Measurements from ENCODE around the gene PRDM10. TPM values are rescaled to one million over a fixed set of nuclear protein-coding genes. Genes with fewer than 3 reads are reported as not detected.

The PRDM10 gene
- total RNA-seq, 4 donors from 2014 or later = 11.3 to 22.4 (median 15.5) TPM

DNA sequence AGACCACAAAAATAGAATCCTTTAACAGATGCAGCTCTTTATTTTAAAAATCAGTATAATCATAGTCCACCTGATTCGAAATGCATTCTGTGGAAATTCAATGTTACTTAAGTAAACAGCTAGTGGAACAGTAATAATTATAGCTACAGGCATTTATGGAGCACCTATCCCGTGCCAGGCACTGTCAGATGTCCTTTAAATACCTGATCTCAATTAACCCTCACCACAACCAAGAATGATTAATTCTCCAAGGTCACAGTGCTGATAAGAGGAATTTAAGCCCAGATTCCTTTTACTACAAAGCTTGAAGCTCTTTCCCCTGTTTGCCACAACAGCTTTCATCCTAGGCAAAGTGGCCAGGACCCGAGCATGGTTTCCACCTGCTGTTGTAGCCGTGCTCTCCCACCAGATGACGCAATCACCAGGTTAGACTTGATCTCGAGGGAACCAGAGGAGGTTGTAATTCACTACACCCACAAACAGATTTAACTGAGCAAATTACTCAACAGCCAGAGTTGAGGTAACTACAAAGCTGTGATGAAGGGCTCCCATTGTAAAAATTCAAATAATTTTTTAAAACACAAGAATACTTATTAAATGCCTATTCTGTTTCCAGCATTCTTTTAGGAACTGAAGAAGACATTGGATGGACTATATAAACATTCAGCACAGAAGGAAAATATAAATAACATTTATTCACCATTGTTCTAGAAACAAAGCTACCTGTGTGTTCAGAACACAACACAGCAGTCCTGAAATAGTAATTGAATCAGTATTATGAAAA is 10.3 kb downstream of the PRDM10 start:
- WGBS, 2 donors (ENCODE audit: low coverage in 1 of 2) = 28 to 56% methylated on average over 2 to 6 of the region's 6 CpGs
- peak; percentile 58 for DNase-seq
- in situ Hi-C loops (cut with MboI; ENCODE audit: low pct_ligation_motif_present in 1 of 4, low pct_unique_long_range_greater_than_20kb in 1 of 4, low sequenced_read_pairs in 3 of 4) = loop anchor here in 1 of 4 donors (10.0 to 25.0 kb wide), 2 partner anchors 142 to 920 kb away; partner anchors contain the start of gene SNX19
- no peak overlapping the region for H3K4me3 ChIP-seq
- no peaks in the 10 kb centered on the region for H3K27me3 ChIP-seq
- peaks cover 17 to 48% (median 31%) of the 10 kb centered on the region in 4 donors for H3K4me1 ChIP-seq
- TF ChIP-seq, protein P1, sequence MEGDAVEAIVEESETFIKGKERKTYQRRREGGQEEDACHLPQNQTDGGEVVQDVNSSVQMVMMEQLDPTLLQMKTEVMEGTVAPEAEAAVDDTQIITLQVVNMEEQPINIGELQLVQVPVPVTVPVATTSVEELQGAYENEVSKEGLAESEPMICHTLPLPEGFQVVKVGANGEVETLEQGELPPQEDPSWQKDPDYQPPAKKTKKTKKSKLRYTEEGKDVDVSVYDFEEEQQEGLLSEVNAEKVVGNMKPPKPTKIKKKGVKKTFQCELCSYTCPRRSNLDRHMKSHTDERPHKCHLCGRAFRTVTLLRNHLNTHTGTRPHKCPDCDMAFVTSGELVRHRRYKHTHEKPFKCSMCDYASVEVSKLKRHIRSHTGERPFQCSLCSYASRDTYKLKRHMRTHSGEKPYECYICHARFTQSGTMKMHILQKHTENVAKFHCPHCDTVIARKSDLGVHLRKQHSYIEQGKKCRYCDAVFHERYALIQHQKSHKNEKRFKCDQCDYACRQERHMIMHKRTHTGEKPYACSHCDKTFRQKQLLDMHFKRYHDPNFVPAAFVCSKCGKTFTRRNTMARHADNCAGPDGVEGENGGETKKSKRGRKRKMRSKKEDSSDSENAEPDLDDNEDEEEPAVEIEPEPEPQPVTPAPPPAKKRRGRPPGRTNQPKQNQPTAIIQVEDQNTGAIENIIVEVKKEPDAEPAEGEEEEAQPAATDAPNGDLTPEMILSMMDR (IDR thresholded peaks at IDR 0.05) = peak in 3 of 5 experiments; percentile 27 to 42 (median 29)
- no peak for TF ChIP-seq POLR2AphosphoS5 (IDR thresholded peaks at IDR 0.05)
- H3K36me3 ChIP-seq = no peaks in the 10 kb centered on the region
- H3K9me3 ChIP-seq = no peaks in the 10 kb centered on the region
- intact Hi-C loops (cut with DNase I; ENCODE audit: low total_unique reads) = no loop called here
- peak overlapping the region in 1 of 4 donors; percentile 42 for H3K27ac ChIP-seq

GRCh38 chr11:129989149-129989813 is 13.4 kb downstream of the PRDM10 start:
- WGBS, 2 donors (ENCODE audit: low coverage in 1 of 2) = 58 to 83% methylated on average over 2 to 3 of the region's 3 CpGs

GRCh38 chr11:129987950-129988349 is 14.7 kb downstream of the PRDM10 start:
- Histone ChIP-seq H3K36me3 (no peaks in the 10 kb centered on the region), H3K27me3 (no peaks in the 10 kb centered on the region), H3K4me1 (peaks cover 7 to 33% (median 16%) of the 10 kb centered on the region in 4 donors), H3K4me3 (no peak overlapping the region), H3K9me3 (no peaks in the 10 kb centered on the region), H3K27ac (no peak overlapping the region)
- in situ Hi-C loops (cut with MboI; ENCODE audit: low pct_ligation_motif_present in 1 of 4, low pct_unique_long_range_greater_than_20kb in 1 of 4, low sequenced_read_pairs in 3 of 4) = loop anchor here in 1 of 4 donors (25.0 kb wide), 1 partner anchor 924 kb away; the partner anchor contains the start of gene SNX19
- TF ChIP-seq POLR2AphosphoS5 (IDR thresholded peaks at IDR 0.05) = no peak
- TF ChIP-seq EP300 (IDR thresholded peaks at IDR 0.05; ENCODE audit: low read depth) = no peak
- TF ChIP-seq POLR2A (IDR thresholded peaks at IDR 0.05) = no peak
- TF ChIP-seq, protein P1 (IDR thresholded peaks at IDR 0.05) = no peak
- DNase-seq = no peak
- intact Hi-C loops (cut with DNase I; ENCODE audit: low total_unique reads) = no loop called here
- WGBS, 2 donors (ENCODE audit: low coverage in 1 of 2) = 94 to 100% methylated on average over 3 of the region's 3 CpGs

More at GRCh38 chr11:129989149-129989813, 13.4 kb downstream of the PRDM10 start:
- H3K27ac ChIP-seq = peak overlapping the region; percentile 27 to 61 (median 40)
- H3K4me1 ChIP-seq = peaks cover 7 to 34% (median 17%) of the 10 kb centered on the region in 4 donors
- no peaks in the 10 kb centered on the region for H3K9me3 ChIP-seq
- H3K4me3 ChIP-seq = no peak overlapping the region
- in situ Hi-C loops (cut with MboI; ENCODE audit: low pct_ligation_motif_present in 1 of 4, low pct_unique_long_range_greater_than_20kb in 1 of 4, low sequenced_read_pairs in 3 of 4) = loop anchor here in 1 of 4 donors (25.0 kb wide), 1 partner anchor 923 kb away; the partner anchor contains the start of gene SNX19
- intact Hi-C loops (cut with DNase I; ENCODE audit: low total_unique reads) = no loop called here
- no peak for TF ChIP-seq EP300 (IDR thresholded peaks at IDR 0.05; ENCODE audit: low read depth)
- no peak for TF ChIP-seq POLR2AphosphoS5 (IDR thresholded peaks at IDR 0.05)
- TF ChIP-seq POLR2A (IDR thresholded peaks at IDR 0.05) = no peak
- TF ChIP-seq, protein P1 (IDR thresholded peaks at IDR 0.05) = no peak
- H3K27me3 ChIP-seq = no peaks in the 10 kb centered on the region
- no peaks in the 10 kb centered on the region for H3K36me3 ChIP-seq
- DNase-seq = no peak

- WGBS, 2 donors (ENCODE audit: low coverage in 1 of 2) = 84 to 96% methylated on average over 3 of the region's 3 CpGs
Observed at GRCh38 chr11:129985823-129986222, 16.8 kb downstream of the PRDM10 start.

More at GRCh38 chr11:129985823-129986222, 16.8 kb downstream of the PRDM10 start:
- Histone ChIP-seq H3K4me3 (no peak overlapping the region), H3K27ac (no peak overlapping the region), H3K9me3 (no peaks in the 10 kb centered on the region), H3K27me3 (no peaks in the 10 kb centered on the region), H3K4me1 (peaks cover 0 to 18% (median 7%) of the 10 kb centered on the region in 4 donors), H3K36me3 (no peaks in the 10 kb centered on the region)
- TF ChIP-seq POLR2AphosphoS5 (IDR thresholded peaks at IDR 0.05) (no peak), POLR2A (IDR thresholded peaks at IDR 0.05) (no peak), EP300 (IDR thresholded peaks at IDR 0.05; ENCODE audit: low read depth) (no peak)
- TF ChIP-seq, protein P1 (IDR thresholded peaks at IDR 0.05) = no peak
- DNase-seq = no peak
- in situ Hi-C loops (cut with MboI; ENCODE audit: low pct_ligation_motif_present in 1 of 4, low pct_unique_long_range_greater_than_20kb in 1 of 4, low sequenced_read_pairs in 3 of 4) (loop anchor here in 1 of 4 donors (25.0 kb wide), 1 partner anchor 926 kb away; the partner anchor contains the start of gene SNX19), intact Hi-C loops (cut with DNase I; ENCODE audit: low total_unique reads) (no loop called here)
